Left renal cortex interstitium (tissue), 4 donors: ENCODE results near the gene TPRN. TPM values are rescaled to one million over a fixed set of nuclear protein-coding genes. Genes with fewer than 3 reads are reported as not detected.

Experiments
- DNase-seq, 4 donors: peaks; one replicate each; pipeline ENCODE4 v3.0.0-alpha.2; 2013; ENCODE audit warnings: low read depth in 4 of 4, low spot score in 2 of 4, missing footprints in 1 of 4
- polyA plus RNA-seq, 4 donors: library from polyadenylated mRNA; unstranded; fragments of 120-200 nt; gene quantifications; one replicate each; pipeline ENCODE4 v1.2.1, GENCODE V29; 2013; ENCODE audit not compliant: insufficient read length in 4 of 4

Gene TPRN
- polyA plus RNA-seq, 4 donors, result 12.8 to 15.4 (median 14.7) TPM

GRCh38 chr9:137147091-137147792, 53.3 kb downstream of the TPRN start:
- no peak for DNase-seq

- DNase-seq, result no peak
Observed at GRCh38 chr9:137146527-137146918, 54.0 kb downstream of the TPRN start.

GRCh38 chr9:137145731-137146526, 54.6 kb downstream of the TPRN start:
- no peak for DNase-seq

- no peak for DNase-seq
Observed at GRCh38 chr9:137143459-137143858, 57.1 kb downstream of the TPRN start.

GRCh38 chr9:137141976-137142936, 58.3 kb downstream of the TPRN start:
- no peak for DNase-seq

Other genes with a start within 250 kb of the TPRN start
- gene LCN12, start 248.5 kb downstream of the TPRN start, polyA plus RNA-seq, result 10 to 100 TPM; 15.7 to 53.5 (median 30.7) TPM
- gene PTGDS, start 223.2 kb downstream of the TPRN start, polyA plus RNA-seq, result 10 to 100 TPM; 34.0 to 80.6 (median 34.4) TPM
- gene LCNL1, start 217.7 kb downstream of the TPRN start, polyA plus RNA-seq, result under 1 TPM in 3 of 4 donors, not detected in 1; 0.08 to 0.41 (median 0.17) TPM
- gene PAXX, start 208.3 kb downstream of the TPRN start, polyA plus RNA-seq, result 10 to 100 TPM; 22.4 to 53.2 (median 41.4) TPM
- gene CLIC3, start 204.2 kb downstream of the TPRN start, polyA plus RNA-seq, result 1 to 10 TPM in 1 of 4 donors, under 1 TPM in 3; 0.49 to 1.2 (median 0.74) TPM
- 10 to 100 TPM; 36.4 to 60.9 (median 55.4) TPM for gene ABCA2, start 172.5 kb downstream of the TPRN start, polyA plus RNA-seq
- gene FUT7, start 168.7 kb downstream of the TPRN start, polyA plus RNA-seq, result under 1 TPM in 2 of 4 donors, not detected in 2; 0.08 to 0.12 TPM
- 10 to 100 TPM; 19.8 to 46.8 (median 34.4) TPM for gene NPDC1, start 154.6 kb downstream of the TPRN start, polyA plus RNA-seq
- gene ENTPD2, start 146.7 kb downstream of the TPRN start, polyA plus RNA-seq, result 1 to 10 TPM; 2.8 to 6.0 (median 5.1) TPM
- gene SAPCD2, start 130.2 kb downstream of the TPRN start, polyA plus RNA-seq, result 10 to 100 TPM in 1 of 4 donors, 1 to 10 TPM in 3; 5.5 to 10.0 (median 8.6) TPM
- gene UAP1L1, start 123.2 kb downstream of the TPRN start, polyA plus RNA-seq, result 1 to 10 TPM; 4.2 to 7.4 (median 5.9) TPM
- gene MAN1B1, start 113.8 kb downstream of the TPRN start, polyA plus RNA-seq, result 10 to 100 TPM; 46.5 to 70.7 (median 63.1) TPM
- 10 to 100 TPM; 14.5 to 31.9 (median 25.1) TPM for gene DPP7, start 86.0 kb downstream of the TPRN start, polyA plus RNA-seq
- under 1 TPM in 3 of 4 donors, not detected in 1; 0.06 to 0.60 (median 0.20) TPM for gene GRIN1, start 61.6 kb downstream of the TPRN start, polyA plus RNA-seq
- gene LRRC26, start 30.7 kb downstream of the TPRN start, polyA plus RNA-seq, result under 1 TPM in 3 of 4 donors, not detected in 1; 0.12 to 0.29 (median 0.17) TPM
- gene TMEM210, start 28.7 kb downstream of the TPRN start, polyA plus RNA-seq, result under 1 TPM in 1 of 4 donors, not detected in 3; 0.16 TPM
- 10 to 100 TPM; 31.3 to 56.1 (median 44.4) TPM for gene ANAPC2, start 12.2 kb downstream of the TPRN start, polyA plus RNA-seq
- 10 to 100 TPM; 44.5 to 78.1 (median 56.9) TPM for gene SSNA1, start 12.1 kb downstream of the TPRN start, polyA plus RNA-seq
- 10 to 100 TPM; 37.2 to 53.2 (median 43.5) TPM for gene TMEM203, start 4.9 kb upstream of the TPRN start, polyA plus RNA-seq
- gene NDOR1, start 5.0 kb upstream of the TPRN start, polyA plus RNA-seq, result 10 to 100 TPM in 3 of 4 donors, 1 to 10 TPM in 1; 7.0 to 20.2 (median 14.5) TPM
- 10 to 100 TPM in 3 of 4 donors, 1 to 10 TPM in 1; 5.4 to 15.1 (median 13.1) TPM for gene RNF208, start 21.5 kb upstream of the TPRN start, polyA plus RNA-seq
- 10 to 100 TPM in 2 of 4 donors, 1 to 10 TPM in 2; 5.1 to 20.9 (median 12.5) TPM for gene CYSRT1, start 24.4 kb upstream of the TPRN start, polyA plus RNA-seq
- 10 to 100 TPM in 2 of 4 donors, 1 to 10 TPM in 2; 3.6 to 20.1 (median 12.5) TPM for gene RNF224, start 26.8 kb upstream of the TPRN start, polyA plus RNA-seq
- gene SLC34A3, start 30.2 kb upstream of the TPRN start, polyA plus RNA-seq, result 10 to 100 TPM in 2 of 4 donors, 1 to 10 TPM in 2; 4.4 to 15.4 (median 8.9) TPM
- gene TUBB4B, start 40.5 kb upstream of the TPRN start, polyA plus RNA-seq, result 100 to 1,000 TPM; 324 to 444 (median 393) TPM
- gene STPG3, start 50.5 kb upstream of the TPRN start, polyA plus RNA-seq, result 1 to 10 TPM; 1.0 to 3.5 (median 2.3) TPM
- 10 to 100 TPM; 49.5 to 67.0 (median 56.4) TPM for gene NELFB, start 54.6 kb upstream of the TPRN start, polyA plus RNA-seq
- 1 to 10 TPM; 3.9 to 8.5 (median 6.3) TPM for gene TOR4A, start 77.0 kb upstream of the TPRN start, polyA plus RNA-seq
- gene NRARP, start 101.5 kb upstream of the TPRN start, polyA plus RNA-seq, result 1 to 10 TPM; 5.7 to 8.5 (median 8.2) TPM
- 10 to 100 TPM in 3 of 4 donors, 1 to 10 TPM in 1; 8.1 to 26.1 (median 19.7) TPM for gene EXD3, start 222.4 kb upstream of the TPRN start, polyA plus RNA-seq
- gene NOXA1, start 222.7 kb upstream of the TPRN start, polyA plus RNA-seq, result 10 to 100 TPM in 1 of 4 donors, 1 to 10 TPM in 3; 4.3 to 13.1 (median 9.1) TPM
- gene ENTPD8, start 240.6 kb upstream of the TPRN start, polyA plus RNA-seq, result under 1 TPM; 0.35 to 0.74 (median 0.64) TPM